ENCODE measurements around the gene TAT. TPM values are rescaled to one million over a fixed set of nuclear protein-coding genes. Genes with fewer than 3 reads are reported as not detected.

The TAT gene
- total and polyA plus RNA-seq, 4 donors: 0.10 to 0.26 (median 0.16) TPM

DNA sequence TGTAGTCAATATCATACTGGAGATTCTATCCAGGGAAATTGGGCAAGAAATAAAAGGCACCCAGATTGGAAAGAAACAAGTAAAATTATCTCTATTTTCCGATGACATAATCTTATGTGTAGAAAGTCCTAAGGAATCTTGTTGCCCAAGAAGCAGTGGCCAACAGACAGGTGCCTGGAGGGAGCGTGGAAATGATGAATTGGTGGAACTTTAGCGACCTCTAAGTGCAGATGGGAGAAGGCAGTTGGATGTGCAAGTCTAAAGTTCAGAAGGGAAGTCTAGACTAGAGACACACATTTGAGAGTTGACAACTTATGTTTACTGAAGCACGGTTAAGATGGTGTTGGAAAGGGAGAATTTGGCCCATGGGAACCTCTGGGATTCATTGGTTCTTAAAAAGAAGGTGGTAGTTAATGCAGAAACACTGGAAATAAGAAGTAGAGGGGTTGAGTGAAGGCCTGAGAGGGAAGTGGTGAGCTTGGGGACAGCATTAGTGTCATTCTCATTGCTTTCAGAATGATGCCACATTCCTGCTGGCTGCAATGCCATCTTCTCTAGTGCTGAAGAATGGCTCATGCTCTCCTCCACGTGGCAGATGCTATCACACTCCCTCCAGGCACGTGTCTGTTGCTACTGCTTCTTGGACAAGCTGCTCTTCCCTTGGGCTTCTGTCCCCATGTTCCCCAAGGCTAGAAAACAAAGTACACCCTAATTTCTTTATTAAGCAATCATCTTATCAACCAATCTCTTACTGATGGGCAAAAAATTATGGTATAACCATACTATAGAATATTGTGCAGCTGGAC is 24.0 kb downstream of the TAT start:
- DNase-seq (ENCODE audit: low read depth in 4 of 6, low spot score in 6 of 6): no peak
- no peak overlapping the region for H3K27ac ChIP-seq (ENCODE audit: low read depth, low read length)
- H3K9me3 ChIP-seq (ENCODE audit: control insufficient read depth, insufficient read depth, low read length): no peaks in the 10 kb centered on the region
- H3K4me1 ChIP-seq (ENCODE audit: control insufficient read depth, insufficient read depth, low read length): no peaks in the 10 kb centered on the region
- WGBS (ENCODE audit: insufficient coverage): 40% methylated on average over 5 of the region's 6 CpGs
- peaks cover 3% of the 10 kb centered on the region for H3K36me3 ChIP-seq (ENCODE audit: control insufficient read depth, insufficient read depth, low read length)
- no peaks in the 10 kb centered on the region for H3K27me3 ChIP-seq (ENCODE audit: control insufficient read depth, insufficient read depth, low read length)
- H3K4me3 ChIP-seq (ENCODE audit: low read depth, low read length): no peak overlapping the region

DNA sequence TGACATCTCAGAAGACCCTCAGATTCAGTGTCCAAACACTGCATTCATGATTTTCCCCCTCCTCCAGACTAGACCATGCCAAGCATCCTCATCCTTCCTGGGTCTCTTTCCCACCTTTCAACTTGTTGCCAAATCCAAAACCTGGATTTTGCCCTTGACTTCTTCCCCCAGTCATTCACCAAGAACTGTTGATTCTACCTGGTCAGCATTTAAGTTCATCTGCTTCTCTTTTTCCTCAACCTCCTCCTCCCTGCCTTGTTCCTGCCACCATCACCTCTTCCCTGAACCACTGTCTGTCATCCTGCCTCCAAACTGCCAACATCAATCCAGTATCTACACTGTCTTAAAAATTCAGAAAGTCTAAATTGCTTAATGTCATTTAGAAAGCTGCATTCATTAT is 29.7 kb downstream of the TAT start:
- Histone ChIP-seq H3K4me1 (ENCODE audit: control insufficient read depth, insufficient read depth, low read length) (no peaks in the 10 kb centered on the region), H3K4me3 (ENCODE audit: low read depth, low read length) (no peak overlapping the region)

GRCh38 chr16:71542377-71542776 is 34.5 kb downstream of the TAT start:
- H3K36me3 ChIP-seq (ENCODE audit: control insufficient read depth, insufficient read depth, low read length): no peaks in the 10 kb centered on the region
- no peak overlapping the region for H3K4me3 ChIP-seq (ENCODE audit: low read depth, low read length)
- no CpG with 5 or more reads among the region's 11 CpGs for WGBS (ENCODE audit: insufficient coverage)
- no peaks in the 10 kb centered on the region for H3K27me3 ChIP-seq (ENCODE audit: control insufficient read depth, insufficient read depth, low read length)
- peak in 2 of 6 donors; percentile 6 for DNase-seq (ENCODE audit: low read depth in 4 of 6, low spot score in 6 of 6)
- no peak overlapping the region for H3K27ac ChIP-seq (ENCODE audit: low read depth, low read length)
- no peaks in the 10 kb centered on the region for H3K9me3 ChIP-seq (ENCODE audit: control insufficient read depth, insufficient read depth, low read length)
- no peaks in the 10 kb centered on the region for H3K4me1 ChIP-seq (ENCODE audit: control insufficient read depth, insufficient read depth, low read length)

More for the DNA sequence above, 29.7 kb downstream of the TAT start:
- Histone ChIP-seq H3K27me3 (ENCODE audit: control insufficient read depth, insufficient read depth, low read length) (no peaks in the 10 kb centered on the region), H3K36me3 (ENCODE audit: control insufficient read depth, insufficient read depth, low read length) (no peaks in the 10 kb centered on the region), H3K9me3 (ENCODE audit: control insufficient read depth, insufficient read depth, low read length) (no peaks in the 10 kb centered on the region), H3K27ac (ENCODE audit: low read depth, low read length) (no peak overlapping the region)
- DNase-seq (ENCODE audit: low read depth in 4 of 6, low spot score in 6 of 6): no peak

- Histone ChIP-seq H3K9me3 (ENCODE audit: control insufficient read depth, insufficient read depth, low read length) (no peaks in the 10 kb centered on the region), H3K4me1 (ENCODE audit: control insufficient read depth, insufficient read depth, low read length) (no peaks in the 10 kb centered on the region), H3K4me3 (ENCODE audit: low read depth, low read length) (no peak overlapping the region), H3K27me3 (ENCODE audit: control insufficient read depth, insufficient read depth, low read length) (no peaks in the 10 kb centered on the region), H3K27ac (ENCODE audit: low read depth, low read length) (no peak overlapping the region), H3K36me3 (ENCODE audit: control insufficient read depth, insufficient read depth, low read length) (no peaks in the 10 kb centered on the region)
- WGBS (ENCODE audit: insufficient coverage): 69% methylated on average over 6 of the region's 6 CpGs
- DNase-seq (ENCODE audit: low read depth in 4 of 6, low spot score in 6 of 6): peak in 2 of 6 donors; percentile 47 to 67
Measured at GRCh38 chr16:71537643-71538042, 39.2 kb downstream of the TAT start.

DNA sequence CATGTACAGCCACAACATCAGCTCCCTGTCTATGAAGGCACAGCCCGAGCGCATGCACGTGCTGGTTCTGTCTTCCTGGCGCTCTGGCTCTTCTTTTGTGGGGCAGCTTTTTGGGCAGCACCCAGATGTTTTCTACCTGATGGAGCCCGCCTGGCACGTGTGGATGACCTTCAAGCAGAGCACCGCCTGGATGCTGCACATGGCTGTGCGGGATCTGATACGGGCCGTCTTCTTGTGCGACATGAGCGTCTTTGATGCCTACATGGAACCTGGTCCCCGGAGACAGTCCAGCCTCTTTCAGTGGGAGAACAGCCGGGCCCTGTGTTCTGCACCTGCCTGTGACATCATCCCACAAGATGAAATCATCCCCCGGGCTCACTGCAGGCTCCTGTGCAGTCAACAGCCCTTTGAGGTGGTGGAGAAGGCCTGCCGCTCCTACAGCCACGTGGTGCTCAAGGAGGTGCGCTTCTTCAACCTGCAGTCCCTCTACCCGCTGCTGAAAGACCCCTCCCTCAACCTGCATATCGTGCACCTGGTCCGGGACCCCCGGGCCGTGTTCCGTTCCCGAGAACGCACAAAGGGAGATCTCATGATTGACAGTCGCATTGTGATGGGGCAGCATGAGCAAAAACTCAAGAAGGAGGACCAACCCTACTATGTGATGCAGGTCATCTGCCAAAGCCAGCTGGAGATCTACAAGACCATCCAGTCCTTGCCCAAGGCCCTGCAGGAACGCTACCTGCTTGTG is 40.0 kb downstream of the TAT start:
- Histone ChIP-seq H3K27me3 (ENCODE audit: control insufficient read depth, insufficient read depth, low read length) (no peaks in the 10 kb centered on the region), H3K4me3 (ENCODE audit: low read depth, low read length) (no peak overlapping the region), H3K4me1 (ENCODE audit: control insufficient read depth, insufficient read depth, low read length) (no peaks in the 10 kb centered on the region), H3K36me3 (ENCODE audit: control insufficient read depth, insufficient read depth, low read length) (no peaks in the 10 kb centered on the region), H3K9me3 (ENCODE audit: control insufficient read depth, insufficient read depth, low read length) (no peaks in the 10 kb centered on the region), H3K27ac (ENCODE audit: low read depth, low read length) (no peak overlapping the region)
- 93% methylated on average over 26 of the region's 28 CpGs for WGBS (ENCODE audit: insufficient coverage)
- no peak for DNase-seq (ENCODE audit: low read depth in 4 of 6, low spot score in 6 of 6)

DNA sequence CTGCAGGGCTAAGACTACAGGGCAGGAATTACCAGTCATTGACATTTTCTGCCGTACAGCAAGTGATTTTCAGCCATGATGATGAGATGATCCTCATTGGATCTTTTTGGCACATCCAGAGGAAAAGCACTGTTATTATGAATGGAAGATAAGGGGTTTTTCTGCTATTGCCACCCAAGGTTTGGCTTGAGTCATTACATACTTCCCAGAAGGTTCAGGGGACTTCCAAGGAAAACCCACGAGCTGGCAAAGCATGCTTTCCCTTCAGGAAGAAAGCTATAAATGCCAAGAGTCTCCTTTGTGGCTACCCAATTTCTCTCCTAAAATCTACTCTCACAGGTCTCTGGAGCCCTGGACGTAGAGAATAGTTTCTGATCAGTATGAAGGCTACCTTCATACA is 44.5 kb downstream of the TAT start:
- WGBS (ENCODE audit: insufficient coverage): 90% methylated on average over 1 of the region's 3 CpGs
- no peak for DNase-seq (ENCODE audit: low read depth in 4 of 6, low spot score in 6 of 6)
- no peaks in the 10 kb centered on the region for H3K36me3 ChIP-seq (ENCODE audit: control insufficient read depth, insufficient read depth, low read length)
- H3K9me3 ChIP-seq (ENCODE audit: control insufficient read depth, insufficient read depth, low read length): no peaks in the 10 kb centered on the region
- H3K27ac ChIP-seq (ENCODE audit: low read depth, low read length): no peak overlapping the region
- no peaks in the 10 kb centered on the region for H3K4me1 ChIP-seq (ENCODE audit: control insufficient read depth, insufficient read depth, low read length)
- no peaks in the 10 kb centered on the region for H3K27me3 ChIP-seq (ENCODE audit: control insufficient read depth, insufficient read depth, low read length)
- no peak overlapping the region for H3K4me3 ChIP-seq (ENCODE audit: low read depth, low read length)

- no peaks in the 10 kb centered on the region for H3K36me3 ChIP-seq (ENCODE audit: control insufficient read depth, insufficient read depth, low read length)
- H3K27me3 ChIP-seq (ENCODE audit: control insufficient read depth, insufficient read depth, low read length): peaks cover 5% of the 10 kb centered on the region
- H3K27ac ChIP-seq (ENCODE audit: low read depth, low read length): no peak overlapping the region
- H3K4me3 ChIP-seq (ENCODE audit: low read depth, low read length): no peak overlapping the region
- DNase-seq (ENCODE audit: low read depth in 4 of 6, low spot score in 6 of 6): no peak
- peaks cover 4% of the 10 kb centered on the region for H3K4me1 ChIP-seq (ENCODE audit: control insufficient read depth, insufficient read depth, low read length)
- WGBS (ENCODE audit: insufficient coverage): 92% methylated on average over 2 of the region's 4 CpGs
- H3K9me3 ChIP-seq (ENCODE audit: control insufficient read depth, insufficient read depth, low read length): no peaks in the 10 kb centered on the region
Measured at GRCh38 chr16:71528863-71529262, 48.0 kb downstream of the TAT start.

DNA sequence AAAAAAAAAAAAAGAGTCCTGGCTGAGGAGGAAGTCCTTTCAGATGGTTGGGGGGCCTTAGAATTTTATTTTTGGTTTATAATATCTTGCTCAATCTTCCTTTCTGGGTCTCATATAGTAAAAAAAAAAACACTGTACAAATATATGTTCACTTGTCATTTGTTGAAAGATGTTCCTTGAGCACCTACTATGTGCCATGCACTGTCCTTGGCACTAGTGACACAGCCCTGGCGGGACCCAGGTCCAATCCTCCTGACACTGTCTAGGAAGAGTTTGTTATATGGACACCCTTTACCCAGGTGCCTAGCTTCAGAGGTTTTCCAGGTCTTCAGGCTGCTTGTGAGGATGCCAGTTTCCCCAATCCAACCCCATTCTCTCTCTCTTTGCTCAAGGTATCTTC is 48.6 kb downstream of the TAT start:
- 89% methylated on average over 1 of the region's 1 CpG for WGBS (ENCODE audit: insufficient coverage)

DNA sequence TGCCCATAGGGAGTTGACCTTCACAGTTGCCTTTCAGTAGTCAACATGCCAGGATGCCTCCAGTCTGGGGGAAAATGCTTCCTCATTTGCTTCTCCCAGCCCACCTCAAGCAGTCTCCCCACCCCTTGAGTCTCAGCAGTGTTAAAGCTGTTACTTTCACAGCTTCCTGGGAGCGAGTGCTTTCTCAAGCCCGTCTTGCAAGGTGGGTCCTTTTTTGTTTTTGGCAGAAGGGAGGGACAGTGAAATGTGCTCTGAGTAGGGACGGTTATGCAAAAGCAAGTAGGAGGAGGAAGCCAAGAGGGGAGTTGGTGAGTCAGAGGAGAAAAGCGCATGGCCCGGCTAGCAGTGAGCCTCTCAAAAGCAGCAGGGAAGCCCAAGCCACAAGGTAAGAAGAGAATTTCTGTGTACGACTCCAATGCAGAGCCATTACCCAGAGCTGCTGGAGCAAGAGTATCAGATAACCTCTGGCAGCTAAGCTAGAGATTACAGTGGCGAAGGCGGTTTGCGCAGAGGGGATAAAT is 50.7 kb downstream of the TAT start, which contains the start of gene CHST4:
Gene CHST4 (plus strand): TSS at position 316 of the 521 bp plus-strand sequence. CDS start 10,252 bp downstream, outside the sequence.
- peaks cover 5% of the 10 kb centered on the region for H3K27me3 ChIP-seq (ENCODE audit: control insufficient read depth, insufficient read depth, low read length)
- H3K9me3 ChIP-seq (ENCODE audit: control insufficient read depth, insufficient read depth, low read length): no peaks in the 10 kb centered on the region
- H3K4me1 ChIP-seq (ENCODE audit: control insufficient read depth, insufficient read depth, low read length): peaks cover 4% of the 10 kb centered on the region
- H3K36me3 ChIP-seq (ENCODE audit: control insufficient read depth, insufficient read depth, low read length): no peaks in the 10 kb centered on the region
- no peak within 1 kb of the TSS for H3K4me3 ChIP-seq (ENCODE audit: low read depth, low read length)
- WGBS (ENCODE audit: insufficient coverage): 12% methylated on average over 6 of the region's 9 CpGs
- H3K27ac ChIP-seq (ENCODE audit: low read depth, low read length): no peak within 1 kb of the TSS
- DNase-seq (ENCODE audit: low read depth in 4 of 6, low spot score in 6 of 6): peak in 2 of 6 donors; percentile 7 to 37

More for the DNA sequence above, 48.6 kb downstream of the TAT start:
- Histone ChIP-seq H3K9me3 (ENCODE audit: control insufficient read depth, insufficient read depth, low read length) (no peaks in the 10 kb centered on the region), H3K27me3 (ENCODE audit: control insufficient read depth, insufficient read depth, low read length) (peaks cover 5% of the 10 kb centered on the region), H3K36me3 (ENCODE audit: control insufficient read depth, insufficient read depth, low read length) (no peaks in the 10 kb centered on the region), H3K4me1 (ENCODE audit: control insufficient read depth, insufficient read depth, low read length) (peaks cover 4% of the 10 kb centered on the region), H3K27ac (ENCODE audit: low read depth, low read length) (no peak overlapping the region), H3K4me3 (ENCODE audit: low read depth, low read length) (no peak overlapping the region)
- DNase-seq (ENCODE audit: low read depth in 4 of 6, low spot score in 6 of 6): no peak
